NCI-H2171 (cell line): ENCODE data around the gene PHLDB2.

Source experiments
- DNase-seq: peaks from one replicate; lab custom pipeline; 2025; lab: John Stamatoyannopoulos, UW

Gene PHLDB2

GRCh38 chr3:111924283-111924682 lies 65.2 kb downstream of the PHLDB2 start:
- DNase-seq: no peak

GRCh38 chr3:111926266-111926676 lies 67.2 kb downstream of the PHLDB2 start:
- DNase-seq: no peak

- DNase-seq: no peak
Measured at GRCh38 chr3:111928613-111929012, 69.5 kb downstream of the PHLDB2 start.

GRCh38 chr3:111929484-111929883 lies 70.4 kb downstream of the PHLDB2 start:
- no peak for DNase-seq

- DNase-seq: no peak
Measured at GRCh38 chr3:111932946-111933345, 73.9 kb downstream of the PHLDB2 start.

GRCh38 chr3:111936191-111936841 lies 77.3 kb downstream of the PHLDB2 start:
- DNase-seq: no peak

GRCh38 chr3:111936967-111937366 lies 77.9 kb downstream of the PHLDB2 start:
- DNase-seq: no peak

GRCh38 chr3:111937871-111938270 lies 78.8 kb downstream of the PHLDB2 start:
- DNase-seq: no peak

GRCh38 chr3:111939873-111940272 lies 80.8 kb downstream of the PHLDB2 start:
- DNase-seq: no peak

GRCh38 chr3:111943533-111943932 lies 84.5 kb downstream of the PHLDB2 start:
- no peak for DNase-seq

- no peak for DNase-seq
Measured at GRCh38 chr3:111944372-111944771, 85.3 kb downstream of the PHLDB2 start.

GRCh38 chr3:111947231-111947630 lies 88.2 kb downstream of the PHLDB2 start:
- no peak for DNase-seq

GRCh38 chr3:111948786-111949185 lies 89.7 kb downstream of the PHLDB2 start:
- DNase-seq: no peak

GRCh38 chr3:111949712-111950111 lies 90.6 kb downstream of the PHLDB2 start:
- DNase-seq: no peak

GRCh38 chr3:111951032-111951431 lies 92.0 kb downstream of the PHLDB2 start:
- no peak for DNase-seq

GRCh38 chr3:111952086-111952485 lies 93.0 kb downstream of the PHLDB2 start:
- no peak for DNase-seq

- no peak for DNase-seq
Measured at GRCh38 chr3:111952866-111953450, 93.9 kb downstream of the PHLDB2 start.

GRCh38 chr3:111954228-111954990 lies 95.3 kb downstream of the PHLDB2 start:
- DNase-seq: no peak

- DNase-seq: no peak
Measured at GRCh38 chr3:111955876-111956275, 96.8 kb downstream of the PHLDB2 start.

GRCh38 chr3:111956449-111956848 lies 97.4 kb downstream of the PHLDB2 start:
- DNase-seq: no peak

GRCh38 chr3:111956995-111957734 lies 98.1 kb downstream of the PHLDB2 start:
- DNase-seq: no peak

- DNase-seq: no peak
Measured at GRCh38 chr3:111961461-111962164, 102.5 kb downstream of the PHLDB2 start.
